ENCODE data around the gene CAPN9.
A peak's percentile ranks its signal among the peaks of the same experiment; 100 is the strongest.
"Not testable (repeated sequence)": the region's sequence is repeated elsewhere in the genome, so short reads cannot be mapped to it uniquely, and the experiment has no call there.

The CAPN9 gene

DNA sequence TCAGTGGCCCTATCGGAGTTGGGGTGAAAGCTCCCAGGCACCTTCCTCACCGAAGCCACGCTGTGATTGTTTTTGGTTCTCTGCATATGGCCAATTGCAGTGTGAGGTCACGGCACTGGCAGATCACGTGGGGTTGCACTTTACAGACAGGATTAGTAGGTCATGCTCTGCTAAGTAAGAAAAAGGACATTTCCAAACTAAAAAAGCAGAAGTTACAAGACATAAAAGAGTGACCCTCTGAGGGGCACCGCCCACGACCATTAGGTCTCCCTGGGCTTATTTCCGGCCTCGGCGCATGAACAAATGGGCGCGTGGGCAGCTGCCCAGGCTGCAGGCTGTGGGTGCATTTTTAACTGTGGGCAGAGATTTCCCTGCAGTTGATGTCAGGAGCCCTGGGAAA, 2.0 kb downstream of the CAPN9 start:
- no peak for DNase-seq

DNA sequence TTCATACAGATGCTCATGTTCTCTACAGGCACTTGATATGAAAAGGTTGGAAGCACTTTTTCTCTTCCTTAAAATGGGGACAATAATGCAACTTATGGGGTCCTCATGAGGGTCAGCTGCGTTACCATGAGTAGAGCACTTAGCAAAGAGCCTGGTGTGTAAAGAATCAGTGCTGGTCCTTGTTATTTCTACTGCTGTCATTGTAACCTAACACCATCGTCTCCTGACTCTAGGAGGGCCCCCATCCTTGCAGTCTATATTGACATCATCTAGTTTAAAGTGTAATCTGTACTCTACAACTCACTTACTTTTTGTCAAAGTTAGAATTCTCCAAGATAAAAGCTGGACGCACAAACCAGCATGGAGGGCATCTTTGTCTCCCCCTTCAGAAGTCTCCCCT, 2.4 kb downstream of the CAPN9 start:
- DNase-seq = no peak

DNA sequence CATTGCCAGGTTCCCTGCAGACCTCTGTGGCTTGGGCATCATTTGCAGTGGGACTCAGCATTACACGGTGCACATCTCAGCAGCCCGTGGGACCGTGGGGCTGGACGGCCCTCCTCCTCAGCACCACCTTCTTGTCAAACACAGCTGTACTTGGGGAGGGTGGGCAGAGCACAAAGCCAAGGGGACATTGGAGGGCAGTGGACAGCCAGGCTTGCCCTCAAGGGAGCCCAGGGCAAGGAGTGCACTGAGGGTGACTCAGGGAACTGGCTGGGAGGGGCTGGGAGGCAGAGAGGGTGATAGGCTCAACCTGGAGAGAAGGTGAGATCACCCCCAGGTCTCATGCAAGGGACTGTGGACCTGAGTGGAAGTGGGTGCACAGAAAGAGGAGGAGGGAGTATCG, 3.4 kb downstream of the CAPN9 start:
- no peak for DNase-seq

DNA sequence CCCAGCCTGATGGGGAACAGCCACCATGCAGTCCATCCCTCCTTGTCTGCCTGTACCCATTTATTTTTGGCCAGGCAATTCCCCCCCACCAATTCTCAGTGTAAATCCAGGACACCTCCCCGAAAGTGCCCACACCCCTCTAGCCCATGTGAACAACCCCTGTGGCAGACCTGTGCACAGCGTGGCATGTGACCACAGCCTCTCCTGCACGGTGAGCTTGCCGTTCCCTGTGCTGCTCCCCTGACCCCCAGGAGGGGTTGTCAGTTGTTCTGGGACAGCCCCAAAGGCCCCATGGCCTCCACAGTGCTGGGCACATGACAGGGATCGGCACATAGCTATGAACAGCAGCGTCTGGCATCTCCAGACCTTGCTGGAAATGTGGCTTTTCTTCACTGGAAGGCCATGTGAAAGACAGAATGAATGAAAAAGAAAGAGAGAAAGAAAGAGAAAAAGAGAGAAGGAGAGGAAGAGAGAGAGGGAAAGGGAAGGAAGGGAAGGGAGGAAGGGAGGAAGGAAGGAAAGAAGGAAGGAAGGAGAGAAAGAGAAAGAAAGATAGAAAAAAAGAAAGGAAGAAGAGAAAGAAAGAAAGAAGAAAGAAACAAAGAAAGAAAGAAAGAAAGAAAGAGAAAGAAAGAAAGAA, 3.9 kb downstream of the CAPN9 start:
- DNase-seq = no peak

DNA sequence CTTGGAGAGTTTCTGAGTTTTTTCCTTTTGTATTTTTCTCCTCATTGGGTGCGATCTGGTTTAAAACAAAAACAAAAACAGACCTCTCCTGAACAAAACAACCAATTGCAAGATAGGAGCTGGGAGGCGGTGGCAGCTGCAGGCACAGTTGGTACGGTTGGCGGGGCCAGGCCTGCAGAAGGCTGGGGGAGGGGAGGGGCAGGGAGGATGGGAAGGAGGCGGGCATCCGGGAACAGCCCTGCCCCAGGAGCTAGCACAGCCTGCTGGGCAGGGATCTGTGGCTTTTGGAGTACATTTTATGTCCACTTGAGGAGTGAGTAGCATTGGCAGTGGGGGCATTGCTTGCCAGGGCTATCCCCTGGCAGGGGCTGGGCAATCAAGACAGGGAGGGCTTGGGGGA, 5.2 kb downstream of the CAPN9 start:
- no peak for DNase-seq

DNA sequence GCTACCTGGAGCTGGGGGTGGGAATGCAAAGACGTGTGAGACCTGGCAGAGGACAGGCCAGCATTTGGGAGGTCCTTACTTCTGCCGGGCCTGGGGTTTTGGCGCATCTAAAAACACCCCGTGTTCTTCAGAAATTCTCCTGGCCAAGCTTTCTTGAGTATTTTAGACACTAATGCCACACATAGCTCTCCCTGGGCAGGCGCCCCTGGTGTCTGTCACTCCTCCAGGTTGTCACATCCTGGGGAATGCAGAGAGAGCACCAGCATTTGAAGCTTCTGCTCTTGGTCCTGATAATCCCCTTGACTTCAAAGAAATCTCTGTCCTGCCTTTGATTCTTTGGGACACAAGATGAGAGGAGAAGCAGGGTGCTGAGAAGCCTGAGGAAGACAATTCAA, 6.0 kb downstream of the CAPN9 start:
- DNase-seq = no peak

DNA sequence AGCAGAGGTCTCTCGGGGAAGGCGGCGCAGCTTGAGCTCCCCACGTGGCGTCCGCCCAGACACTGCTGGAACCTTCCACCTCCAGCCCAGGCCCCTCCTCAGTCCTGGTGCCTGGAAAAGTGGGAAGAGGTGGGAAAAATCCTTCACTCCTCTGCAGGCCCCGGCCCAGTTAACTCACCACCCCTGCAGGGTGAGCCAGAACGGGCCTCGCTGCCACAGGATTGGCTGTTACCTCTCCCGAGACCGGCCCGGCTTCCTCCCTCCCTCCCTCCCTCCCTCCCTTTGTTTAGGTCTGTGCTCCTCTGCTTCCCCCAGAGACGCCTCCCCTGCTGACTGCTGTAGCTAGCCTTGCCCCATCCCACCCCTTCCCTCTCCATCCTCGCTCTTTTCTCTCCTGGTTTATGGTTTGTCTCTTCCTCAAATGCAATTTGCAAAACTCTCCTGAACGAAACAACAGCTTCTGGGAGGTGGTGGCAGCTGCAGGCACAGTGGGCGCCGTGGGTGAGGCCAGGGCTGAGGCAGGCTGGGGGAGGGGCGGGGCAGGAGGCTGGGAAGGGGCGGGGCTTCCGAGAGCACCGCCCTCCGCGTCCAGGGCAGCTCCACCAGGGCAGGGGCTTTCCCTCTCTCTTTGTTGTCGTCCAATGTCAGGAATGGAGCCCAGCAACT, 6.5 kb downstream of the CAPN9 start:
- DNase-seq = peak; percentile 59

DNA sequence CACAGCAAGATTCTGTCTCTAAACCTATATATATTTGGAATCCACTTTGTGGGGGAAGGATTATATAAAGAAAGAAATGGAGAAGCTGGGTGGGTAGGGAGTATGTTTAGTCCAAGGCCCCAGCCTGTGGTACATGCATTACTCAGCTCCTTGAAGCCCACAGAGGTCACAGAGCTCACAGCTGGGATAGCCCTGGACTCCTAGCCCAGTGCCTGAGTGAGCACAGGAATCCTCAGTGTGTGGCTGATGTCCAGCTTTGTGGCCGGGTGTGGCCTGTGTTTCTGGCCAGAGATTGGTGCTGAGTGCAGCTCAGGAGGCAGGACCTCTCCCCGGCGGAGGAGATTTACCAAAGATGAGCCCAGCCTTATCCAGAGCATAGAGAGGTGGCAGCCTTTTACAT, 7.6 kb downstream of the CAPN9 start:
- DNase-seq = no peak

DNA sequence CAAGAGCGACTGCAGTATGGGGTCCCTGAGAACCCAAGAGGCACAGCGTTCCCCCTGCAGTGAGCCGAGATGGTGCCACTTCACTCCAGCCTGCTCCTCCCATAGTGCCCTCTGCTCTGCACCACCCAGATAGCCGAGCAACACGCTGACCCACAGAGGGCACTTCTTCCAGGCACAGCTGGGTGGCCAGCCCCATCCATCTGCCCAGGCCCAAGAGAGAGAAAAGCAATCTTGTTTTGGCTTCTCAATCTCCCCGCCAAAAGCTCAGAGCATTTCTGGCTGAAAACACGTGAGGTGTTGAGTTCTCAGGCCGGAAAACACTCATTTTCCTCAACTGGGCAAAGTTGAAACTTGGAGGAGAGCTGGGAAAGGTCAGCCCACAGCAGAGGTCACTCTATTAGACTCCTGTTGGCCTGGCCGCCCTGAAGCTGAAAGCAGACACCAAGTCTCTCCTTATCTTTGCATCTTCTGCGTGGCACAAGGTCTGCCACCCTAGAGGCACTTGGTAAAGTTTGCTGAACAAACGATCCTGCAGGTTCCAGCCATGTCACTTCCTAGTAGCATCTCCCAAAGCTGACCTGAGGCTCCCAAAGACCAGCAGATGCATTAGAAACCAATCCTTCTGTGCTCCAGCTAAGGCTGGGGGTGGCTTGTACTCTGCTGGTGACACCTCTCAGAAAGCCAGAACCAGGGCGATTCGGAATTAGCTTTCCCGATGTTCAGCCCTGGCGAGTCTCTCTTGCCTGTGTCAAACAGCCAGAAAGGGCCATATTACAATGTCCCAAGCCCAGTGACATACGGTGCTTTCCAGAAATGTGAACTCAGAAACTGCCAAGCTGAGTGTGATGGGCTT, 10.9 kb downstream of the CAPN9 start:
- no peak for DNase-seq

DNA sequence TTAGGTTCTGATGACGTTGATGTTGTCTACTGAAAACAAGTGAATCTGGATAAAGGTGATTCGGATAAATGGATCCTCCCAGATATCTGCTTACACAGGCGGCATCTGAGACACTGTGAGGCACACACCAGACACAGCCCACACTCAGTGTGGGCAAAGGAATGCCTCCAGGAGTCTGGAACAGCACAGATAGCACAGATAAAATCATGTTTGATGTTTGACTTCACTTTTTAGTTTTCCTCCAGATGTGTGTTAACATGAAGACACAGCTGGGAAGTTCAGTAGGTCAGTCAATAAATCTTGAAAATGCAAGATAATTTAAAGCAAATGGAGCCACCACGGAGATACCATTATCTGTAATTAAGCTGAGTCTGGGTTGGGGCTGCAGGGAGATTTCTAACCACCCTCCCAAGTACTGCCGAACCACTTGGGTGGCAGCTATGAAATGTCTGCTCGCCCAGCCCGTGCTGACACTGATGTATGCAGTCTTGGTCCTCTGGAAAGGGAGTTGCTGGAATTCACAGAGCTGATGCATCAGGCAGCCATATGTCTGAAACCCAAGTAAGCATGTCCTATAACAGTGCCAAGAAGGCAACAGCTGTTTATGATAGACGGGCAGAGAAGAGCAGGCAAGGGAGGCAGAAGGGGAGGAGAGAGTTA, 11.7 kb downstream of the CAPN9 start:
- no peak for DNase-seq

DNA sequence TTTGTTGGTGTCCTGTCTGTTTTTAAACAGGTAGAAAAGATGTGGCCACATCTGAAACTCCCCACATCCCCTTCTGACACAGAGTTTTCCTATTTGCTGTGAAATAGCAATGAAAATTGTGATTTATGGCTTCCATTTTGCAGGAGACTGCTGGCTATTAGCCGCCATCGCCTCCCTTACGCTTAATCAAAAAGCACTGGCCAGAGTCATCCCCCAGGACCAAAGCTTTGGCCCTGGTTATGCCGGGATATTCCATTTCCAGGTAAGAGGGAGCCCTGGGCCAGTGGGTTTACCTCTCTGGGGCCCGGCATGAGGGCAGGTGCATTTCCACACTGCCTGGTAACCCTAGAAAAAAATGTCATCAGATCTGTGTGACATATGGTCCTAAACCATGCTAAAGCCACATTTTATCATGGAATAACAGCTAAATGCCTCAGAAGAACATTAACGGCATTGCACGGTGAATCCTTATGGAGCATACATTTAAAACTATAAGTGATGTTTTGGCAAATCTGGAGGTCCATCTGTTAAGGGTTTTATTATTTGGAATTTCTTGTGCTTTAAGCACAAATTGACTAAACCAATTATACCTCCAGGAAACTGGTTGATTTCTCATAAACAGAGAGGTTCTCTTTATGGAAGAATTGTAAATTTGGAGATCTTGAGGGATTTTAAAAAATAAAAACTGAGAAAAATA, 12.3 kb downstream of the CAPN9 start:
- no peak for DNase-seq

DNA sequence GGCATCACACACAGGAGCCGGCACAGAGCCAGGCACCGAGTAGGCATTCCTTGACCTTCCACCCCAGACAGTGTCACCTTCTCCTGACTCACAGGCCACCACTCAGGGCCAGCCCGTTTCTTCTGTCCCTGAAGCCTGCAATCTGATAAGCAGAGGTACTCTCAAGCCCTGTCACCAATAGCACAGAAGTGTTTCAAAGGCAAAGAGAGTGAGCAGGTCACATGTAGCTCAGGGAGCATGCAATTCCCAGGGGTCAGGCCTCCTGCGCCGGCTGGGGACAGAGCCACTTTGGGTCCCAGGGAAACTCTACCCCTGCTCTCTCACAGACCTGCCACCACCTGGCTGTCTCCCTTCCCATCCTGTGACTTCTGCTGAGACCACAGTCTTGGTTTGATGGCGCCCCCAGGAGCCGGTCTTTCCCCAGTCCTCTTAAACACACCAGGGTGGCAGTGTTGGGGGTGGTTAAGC, 13.2 kb downstream of the CAPN9 start:
- DNase-seq = no peak

DNA sequence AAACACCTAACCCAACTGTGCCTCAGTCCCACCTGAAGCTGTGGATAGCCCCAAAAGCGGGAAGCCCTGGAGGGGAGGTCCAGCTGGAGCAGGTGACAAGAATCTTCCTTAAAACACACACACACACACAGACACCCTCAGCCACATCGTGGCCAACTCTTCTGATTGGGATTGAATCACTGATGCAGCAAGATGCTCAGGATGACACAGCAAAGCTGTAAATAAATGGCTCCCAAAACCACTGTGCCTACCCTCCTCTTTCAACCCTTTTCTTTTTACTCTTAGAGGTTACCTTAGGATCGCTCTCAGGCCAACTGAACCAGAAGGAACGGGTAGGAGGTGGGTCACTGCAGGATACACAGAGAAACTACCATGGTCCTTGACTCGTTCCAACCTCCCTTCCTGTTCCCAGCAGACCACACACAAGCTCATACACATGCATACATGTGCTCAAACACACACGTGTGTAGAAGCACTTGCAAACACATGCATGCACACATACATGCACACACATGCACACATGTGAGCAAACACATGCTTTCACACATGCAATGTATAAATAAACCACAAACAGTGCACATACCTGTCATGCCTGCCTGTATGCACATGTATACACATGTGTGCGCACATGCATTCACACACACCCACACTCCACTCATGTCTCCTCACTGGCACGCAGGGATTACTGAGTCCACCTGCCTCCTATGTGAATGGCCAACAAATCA, 14.4 kb downstream of the CAPN9 start:
- no peak for DNase-seq

DNA sequence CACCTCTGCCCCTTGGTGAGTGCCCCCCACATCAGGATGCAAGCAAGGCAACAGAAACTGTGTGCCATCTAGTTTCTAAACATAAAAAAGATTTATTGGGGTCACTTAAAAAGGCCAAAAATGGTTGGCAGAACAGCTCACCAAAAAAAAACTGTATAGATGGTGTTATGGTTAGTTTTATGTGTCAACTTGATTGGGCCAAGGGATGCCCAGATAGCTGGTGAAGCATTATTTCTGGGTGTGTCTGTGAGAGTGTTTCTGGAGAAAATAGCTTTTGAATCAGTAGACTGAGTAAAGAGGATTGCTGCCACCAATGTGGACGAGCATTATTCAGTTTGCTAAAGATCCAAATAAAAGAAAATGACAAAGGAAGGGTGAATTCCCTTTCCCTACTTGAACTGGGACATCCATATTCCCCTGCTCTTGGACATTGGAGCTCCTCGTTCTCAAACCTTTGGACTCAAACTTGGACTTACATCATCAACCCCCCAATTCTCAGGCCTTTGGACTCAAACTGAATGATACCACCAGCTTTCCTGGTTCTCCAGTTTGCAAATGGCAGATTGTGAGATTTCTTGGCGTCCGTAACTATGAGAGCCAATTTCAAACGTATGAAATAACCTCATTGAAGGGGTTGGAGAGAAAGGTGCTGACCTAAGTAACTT, 16.9 kb downstream of the CAPN9 start:
- no peak for DNase-seq

DNA sequence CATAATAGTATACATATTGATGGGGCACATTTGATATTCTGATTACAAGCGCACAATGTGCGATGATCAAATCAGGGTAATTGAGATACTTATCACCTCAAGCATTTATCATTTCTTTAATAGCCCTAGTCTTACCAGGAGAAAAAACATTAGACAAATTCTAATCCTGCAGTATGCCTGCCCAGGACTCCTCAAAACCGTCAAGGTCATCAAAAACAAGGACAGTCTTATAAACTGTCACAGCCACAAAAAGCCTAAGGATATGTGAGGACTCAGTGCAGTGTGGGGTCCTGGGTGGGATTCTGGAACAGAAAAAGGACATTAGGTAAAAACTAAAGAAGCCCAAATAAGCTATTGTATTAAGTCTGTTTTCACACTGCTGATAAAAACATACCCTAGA, 19.1 kb downstream of the CAPN9 start:
- no peak for DNase-seq

DNA sequence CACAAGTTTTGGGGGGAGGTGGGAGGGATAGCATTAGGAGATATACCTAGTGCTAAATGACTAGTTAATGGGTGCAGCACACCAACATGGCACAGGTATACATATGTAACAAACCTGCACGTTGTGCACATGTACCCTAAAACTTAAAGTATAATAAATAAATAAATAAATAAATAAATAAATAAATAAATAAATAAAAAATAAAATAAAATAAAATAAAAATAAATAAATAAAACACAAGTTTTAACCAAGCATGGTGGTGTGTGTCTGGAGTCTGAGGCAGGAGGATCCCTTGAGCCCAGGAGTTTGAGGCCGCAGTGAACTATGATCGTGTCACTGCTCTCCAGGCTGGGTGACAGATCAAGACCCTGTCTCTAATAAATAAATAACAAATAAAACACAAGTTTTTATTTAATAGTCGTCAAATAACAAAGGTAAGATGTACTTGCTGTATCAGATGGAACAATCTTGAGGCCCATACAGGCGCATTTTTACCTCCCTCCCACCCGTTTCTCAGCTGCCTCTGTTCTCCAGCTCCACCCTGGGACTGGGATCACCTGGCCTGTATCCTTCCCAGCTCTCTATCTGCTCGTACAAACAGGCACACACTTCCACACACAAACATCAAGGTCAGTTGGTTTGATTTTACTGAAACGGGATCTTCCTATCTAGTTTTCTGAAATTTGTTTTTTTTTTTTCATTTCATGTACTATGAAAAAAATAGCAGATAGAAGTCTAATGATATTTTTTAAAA, 20.8 kb downstream of the CAPN9 start:
- DNase-seq = not testable (repeated sequence)

DNA sequence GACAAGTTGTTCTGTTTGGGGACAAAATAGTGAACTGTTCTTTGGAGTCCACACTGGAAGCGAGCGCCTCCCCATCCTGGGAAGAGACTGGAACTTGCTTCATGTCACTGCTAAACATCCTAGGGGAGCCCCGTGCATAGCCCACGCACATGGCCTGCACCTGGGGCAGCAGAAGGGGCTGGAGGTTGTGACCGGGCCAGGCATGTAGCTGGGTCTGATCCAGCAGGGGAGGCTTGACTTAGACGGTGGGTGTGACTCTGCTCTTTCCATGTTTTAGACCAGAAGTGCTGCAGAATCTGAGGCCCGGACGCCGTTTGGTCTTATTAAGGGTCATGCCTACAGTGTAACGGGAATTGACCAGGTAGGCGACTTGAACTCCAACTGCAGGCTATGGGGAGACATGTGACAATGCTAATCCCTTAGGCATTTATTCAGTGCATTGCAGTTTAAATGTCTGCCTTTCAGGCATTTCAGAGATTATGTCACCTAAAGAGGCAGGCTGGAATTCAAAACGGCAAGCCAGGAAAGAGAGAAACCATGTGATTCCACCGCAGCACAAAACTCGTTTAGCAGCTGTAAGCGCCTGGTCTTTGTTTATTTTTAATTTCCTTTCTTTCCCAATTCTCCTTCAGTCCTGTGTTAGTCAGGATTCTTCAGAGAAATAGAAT, 21.8 kb downstream of the CAPN9 start:
- DNase-seq = no peak

DNA sequence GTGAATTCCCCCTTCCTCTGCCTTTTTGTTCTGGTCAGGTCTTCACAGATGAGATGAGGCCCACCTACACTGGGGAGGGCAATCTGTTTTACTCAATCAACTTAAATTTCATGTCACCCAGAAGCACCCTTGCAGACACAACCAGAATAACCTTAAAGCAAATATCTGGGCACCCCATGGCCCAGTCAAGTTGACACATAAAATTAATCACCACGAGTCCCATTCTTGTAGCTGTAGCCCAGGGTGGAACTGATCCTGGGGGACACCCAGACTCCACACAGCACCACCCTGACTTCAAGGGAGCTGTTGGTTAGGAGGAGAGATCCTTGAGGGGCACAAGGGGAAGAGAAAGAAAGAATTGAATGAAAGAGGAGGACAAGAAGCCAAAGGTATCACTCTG, 23.1 kb downstream of the CAPN9 start:
- no peak for DNase-seq

DNA sequence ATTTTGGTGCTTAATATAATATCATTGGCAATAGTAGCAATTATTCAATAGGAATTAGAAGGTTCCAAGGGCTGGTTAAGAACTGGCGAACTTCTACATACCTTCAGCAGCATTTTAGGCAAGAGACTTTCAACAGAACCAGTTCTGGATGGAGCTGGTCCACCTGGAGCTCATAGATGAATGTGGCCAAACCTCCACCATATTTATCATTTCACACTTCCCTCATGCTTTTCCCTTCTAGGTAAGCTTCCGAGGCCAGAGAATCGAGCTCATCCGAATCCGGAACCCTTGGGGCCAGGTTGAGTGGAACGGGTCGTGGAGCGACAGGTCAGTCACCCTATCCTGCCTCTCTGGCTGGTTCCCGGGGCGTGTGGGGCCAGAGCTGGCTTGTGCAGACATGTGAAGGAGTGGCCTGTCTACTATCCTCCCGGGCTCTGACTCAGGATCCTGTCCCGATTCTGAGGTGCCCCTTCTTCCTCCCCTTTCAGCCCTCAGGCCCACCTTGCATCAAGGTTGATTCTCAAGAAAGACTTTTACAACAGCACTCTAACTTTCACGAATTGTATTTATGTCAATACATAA, 24.7 kb downstream of the CAPN9 start:
- no peak for DNase-seq
